IMR-90 (cell line): ENCODE measurements around the gene PIGC.

ENCODE experiments used
- SMC3 ChIP-seq: fragments of 150-350 bp; IDR thresholded peaks from 2 replicates; pipeline ENCODE4 v1.6.1; 2016; ENCODE audit warnings: low read depth, mild to moderate bottlenecking, antibody characterized with exemption, low read length, moderate library complexity
- TF ChIP-seq, protein P1 (sequence below): conservative IDR thresholded peaks from 2 replicates; pipeline ENCODE4 v1.5.1; 2012; ENCODE audit warnings: mild to moderate bottlenecking, low read depth, low read length, improper control_type of control experiment

GRCh38 chr1:172460887-172461315 is 17.0 kb upstream of the PIGC start:
- TF ChIP-seq, protein P1, sequence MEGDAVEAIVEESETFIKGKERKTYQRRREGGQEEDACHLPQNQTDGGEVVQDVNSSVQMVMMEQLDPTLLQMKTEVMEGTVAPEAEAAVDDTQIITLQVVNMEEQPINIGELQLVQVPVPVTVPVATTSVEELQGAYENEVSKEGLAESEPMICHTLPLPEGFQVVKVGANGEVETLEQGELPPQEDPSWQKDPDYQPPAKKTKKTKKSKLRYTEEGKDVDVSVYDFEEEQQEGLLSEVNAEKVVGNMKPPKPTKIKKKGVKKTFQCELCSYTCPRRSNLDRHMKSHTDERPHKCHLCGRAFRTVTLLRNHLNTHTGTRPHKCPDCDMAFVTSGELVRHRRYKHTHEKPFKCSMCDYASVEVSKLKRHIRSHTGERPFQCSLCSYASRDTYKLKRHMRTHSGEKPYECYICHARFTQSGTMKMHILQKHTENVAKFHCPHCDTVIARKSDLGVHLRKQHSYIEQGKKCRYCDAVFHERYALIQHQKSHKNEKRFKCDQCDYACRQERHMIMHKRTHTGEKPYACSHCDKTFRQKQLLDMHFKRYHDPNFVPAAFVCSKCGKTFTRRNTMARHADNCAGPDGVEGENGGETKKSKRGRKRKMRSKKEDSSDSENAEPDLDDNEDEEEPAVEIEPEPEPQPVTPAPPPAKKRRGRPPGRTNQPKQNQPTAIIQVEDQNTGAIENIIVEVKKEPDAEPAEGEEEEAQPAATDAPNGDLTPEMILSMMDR, result no peak
- no peak for TF ChIP-seq SMC3
